Fibroblast of lung (primary cell): ENCODE measurements around the gene MYORG. TPM values are rescaled to one million over a fixed set of nuclear protein-coding genes. Genes with fewer than 3 reads are reported as not detected.

Experiments
- DNase-seq, 2 donors: peaks; one replicate each; pipeline versions ENCODE4 v3.0.0 to v3.0.0-alpha.2; 2010; ENCODE audit warnings: low read depth in 2 of 2
- H2AFZ ChIP-seq: 2 replicates; pipeline ENCODE4 v1.5.1; 2012; ENCODE audit warnings: low read length, control low read depth, inconsistent platforms
- H3K27ac ChIP-seq: 2 replicates; pipeline ENCODE4 v1.5.1; 2011; ENCODE audit warnings: low read length, control low read depth; ENCODE audit not compliant: insufficient read depth
- H3K27me3 ChIP-seq: 2 replicates; pipeline ENCODE4 v1.5.1; 2011; ENCODE audit warnings: mild to moderate bottlenecking, low read length; ENCODE audit not compliant: control insufficient read depth, insufficient read depth
- H3K36me3 ChIP-seq: 2 replicates; pipeline ENCODE4 v1.5.1; 2011; ENCODE audit warnings: low read length; ENCODE audit not compliant: control insufficient read depth, insufficient read depth
- H3K4me1 ChIP-seq: 2 replicates; pipeline ENCODE4 v1.5.1; 2011; ENCODE audit warnings: low read length; ENCODE audit not compliant: control insufficient read depth, insufficient read depth; ENCODE audit errors: extremely low read depth
- H3K4me2 ChIP-seq: 2 replicates; pipeline ENCODE4 v1.5.1; 2011; ENCODE audit warnings: low read length, control low read depth; ENCODE audit not compliant: insufficient read depth; ENCODE audit errors: extremely low read depth
- H3K4me3 ChIP-seq, 4 experiments: fragments of 200-600 bp in 1 of 4; sonication (generic) in 1 of 4; replicated peaks in 1 of 4; 2 replicates each; pipeline ENCODE4 v1.5.1; 2011 to 2016; ENCODE audit warnings: low read length in 4 of 4, low read depth in 3 of 4, mild to moderate bottlenecking in 3 of 4, control low read depth in 2 of 4, inconsistent platforms in 1 of 4, mixed read lengths in 1 of 4; ENCODE audit not compliant: insufficient read depth in 1 of 4; ENCODE audit errors: control extremely low read depth in 1 of 4
- H3K79me2 ChIP-seq: 2 replicates; pipeline ENCODE4 v1.5.1; 2012; ENCODE audit warnings: mild to moderate bottlenecking, low read length, inconsistent platforms; ENCODE audit not compliant: control insufficient read depth, insufficient read depth
- H3K9ac ChIP-seq: 2 replicates; pipeline ENCODE4 v1.5.1; 2011; ENCODE audit warnings: mild to moderate bottlenecking, low read length, control low read depth; ENCODE audit not compliant: insufficient read depth
- H3K9me3 ChIP-seq: 2 replicates; pipeline ENCODE4 v1.5.1; 2012; ENCODE audit warnings: low read depth, low read length; ENCODE audit not compliant: control insufficient read depth, insufficient read depth
- H4K20me1 ChIP-seq: 2 replicates; pipeline ENCODE4 v1.5.1; 2011; ENCODE audit warnings: low read length; ENCODE audit not compliant: control insufficient read depth, insufficient read depth; ENCODE audit errors: extremely low read depth
- CTCF ChIP-seq, 2 donors: IDR thresholded peaks in 1 of 2; conservative IDR thresholded peaks in 1 of 2; 1 replicate in 1 of 2; 2 replicates in 1 of 2; pipeline ENCODE4 v1.5.1; 2011 to 2012; ENCODE audit warnings: low read length in 2 of 2, control low read depth in 1 of 2, inconsistent platforms in 1 of 2, low read depth in 1 of 2, mild to moderate bottlenecking in 1 of 2
- EZH2 ChIP-seq: IDR thresholded peaks from 2 replicates; pipeline ENCODE4 v1.5.1; 2012; ENCODE audit warnings: low read length, control low read depth, mild to moderate bottlenecking; ENCODE audit errors: missing control alignments
- polyA plus RNA-seq, 2 donors: library from polyadenylated mRNA; depleted of rRNA in 1 of 2; stranded (reverse) in 1 of 2; unstranded in 1 of 2; fragments of >200 nt; gene quantifications; 2 replicates each; pipeline ENCODE4 v1.2.1, GENCODE V29; 2011 to 2012; ENCODE audit warnings: missing spikeins in 1 of 2
- total RNA-seq: library from RNA; depleted of rRNA; stranded (reverse); fragments of >200 nt; gene quantifications from 2 replicates; pipeline ENCODE4 v1.2.1, GENCODE V29; 2014

MYORG gene
- total and polyA plus RNA-seq, 2 donors (not counting 1 experiment from before 2014, with no cell fraction given), result 0.34 to 0.83 TPM

GRCh38 chr9:34334337-34334824 is 42.3 kb downstream of the MYORG start:
- Histone ChIP-seq H3K27me3 (no peaks in the 10 kb centered on the region), H3K9me3 (no peaks in the 10 kb centered on the region), H3K4me1 (no peaks in the 10 kb centered on the region), H3K36me3 (no peaks in the 10 kb centered on the region), H3K9ac (no peak overlapping the region), H3K4me2 (no peak overlapping the region), H2AFZ (no peak overlapping the region), H4K20me1 (no peaks in the 10 kb centered on the region), H3K27ac (no peak overlapping the region), H3K79me2 (peaks cover 4% of the 10 kb centered on the region), H3K4me3 (no peak overlapping the region)
- peak in 1 of 2 donors; percentile 14 for DNase-seq
- TF ChIP-seq EZH2 (no peak), CTCF (conservative IDR thresholded peaks at IDR 0.05 in 1 of 2, IDR thresholded peaks at IDR 0.05 in 1 of 2; ENCODE audit: low read depth in 1 of 2, low read length in 2 of 2) (no peak)

- Histone ChIP-seq H3K27me3 (no peaks in the 10 kb centered on the region), H2AFZ (no peak overlapping the region), H3K9me3 (no peaks in the 10 kb centered on the region), H4K20me1 (no peaks in the 10 kb centered on the region), H3K36me3 (no peaks in the 10 kb centered on the region), H3K4me2 (no peak overlapping the region), H3K9ac (no peak overlapping the region), H3K4me3 (no peak overlapping the region), H3K4me1 (no peaks in the 10 kb centered on the region), H3K27ac (no peak overlapping the region), H3K79me2 (peaks cover 4% of the 10 kb centered on the region)
- no peak for DNase-seq
- TF ChIP-seq EZH2 (no peak), CTCF (conservative IDR thresholded peaks at IDR 0.05 in 1 of 2, IDR thresholded peaks at IDR 0.05 in 1 of 2; ENCODE audit: low read depth in 1 of 2, low read length in 2 of 2) (no peak)
Measured at GRCh38 chr9:34333836-34334235, 42.9 kb downstream of the MYORG start.

DNA sequence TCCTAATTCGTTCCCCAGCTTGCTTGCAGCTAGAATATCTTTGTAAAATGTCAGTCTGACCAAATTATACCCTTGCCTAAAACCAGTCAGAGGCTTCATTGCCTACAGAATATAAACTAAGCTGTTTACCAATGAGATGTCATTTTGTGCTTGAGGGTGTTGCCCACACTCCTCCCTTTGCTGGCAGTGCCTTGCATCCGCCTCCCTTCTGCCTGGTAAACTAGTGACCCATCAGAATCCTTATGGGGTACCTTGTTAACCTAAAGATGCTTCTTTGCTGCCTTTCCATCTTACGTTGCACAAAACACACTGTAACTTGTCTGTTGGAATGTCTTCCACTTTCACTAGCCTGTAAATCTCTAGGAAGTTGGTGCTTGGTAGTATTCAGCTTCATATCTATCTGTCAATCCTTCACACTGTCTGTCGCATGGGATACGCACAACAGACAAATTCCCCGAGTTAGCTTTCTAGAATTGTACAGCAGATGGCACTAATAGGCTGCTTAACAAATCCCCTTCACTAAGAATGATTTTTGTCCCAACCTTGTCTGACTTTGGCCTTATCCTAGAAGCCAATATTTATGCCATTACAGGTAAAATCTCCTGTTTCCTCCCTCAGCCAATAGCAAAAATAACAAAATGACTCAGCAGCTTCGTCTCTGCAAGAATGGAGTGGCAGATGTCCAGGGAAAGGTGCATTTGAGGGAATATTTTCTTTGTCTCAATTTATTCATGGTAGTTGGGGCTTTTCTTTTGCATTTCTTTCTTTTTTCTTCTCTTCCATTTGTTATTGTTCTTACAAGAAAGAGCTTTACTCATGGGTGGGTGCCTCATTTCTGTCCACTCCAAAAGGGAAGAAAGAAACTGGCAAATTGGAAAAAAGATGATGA is 44.4 kb downstream of the MYORG start:
- Histone ChIP-seq H3K9me3 (no peaks in the 10 kb centered on the region), H3K4me3 (no peak overlapping the region), H3K79me2 (peaks cover 14% of the 10 kb centered on the region), H2AFZ (no peak overlapping the region), H3K36me3 (no peaks in the 10 kb centered on the region), H3K27me3 (no peaks in the 10 kb centered on the region), H3K4me2 (no peak overlapping the region), H3K9ac (no peak overlapping the region), H3K27ac (no peak overlapping the region), H3K4me1 (no peaks in the 10 kb centered on the region), H4K20me1 (no peaks in the 10 kb centered on the region)
- TF ChIP-seq CTCF (conservative IDR thresholded peaks at IDR 0.05 in 1 of 2, IDR thresholded peaks at IDR 0.05 in 1 of 2; ENCODE audit: low read depth in 1 of 2, low read length in 2 of 2) (peak; percentile 47 to 54), EZH2 (no peak)
- DNase-seq, result peak; percentile 39 to 52
